GM12891 (cell line): ENCODE measurements around the gene MRPL53.

ENCODE experiments used
- PAX5 ChIP-seq: IDR thresholded peaks from 2 replicates; pipeline ENCODE4 v1.6.1; 2011; ENCODE audit warnings: low read length, moderate library complexity, mild to moderate bottlenecking; ENCODE audit not compliant: insufficient read depth, severe bottlenecking
- POLR2A ChIP-seq: IDR thresholded peaks from 2 replicates; pipeline ENCODE4 v1.6.1; 2011; ENCODE audit warnings: low read depth, low read length, control low read depth
- POLR2AphosphoS5 ChIP-seq: IDR thresholded peaks from 2 replicates; pipeline ENCODE4 v1.6.1; 2011; ENCODE audit warnings: low read depth, low read length, control low read depth
- POU2F2 ChIP-seq: IDR thresholded peaks from 2 replicates; pipeline ENCODE4 v1.6.1; 2011; ENCODE audit warnings: low read depth, mild to moderate bottlenecking, control low read depth, low read length, moderate library complexity
- SPI1 ChIP-seq: IDR thresholded peaks from 2 replicates; pipeline ENCODE4 v1.6.1; 2011; ENCODE audit warnings: low read depth, low read length, control low read depth
- TAF1 ChIP-seq: IDR thresholded peaks from 2 replicates; pipeline ENCODE4 v1.6.1; 2011; ENCODE audit warnings: low read depth, low read length, control low read depth

- no peak for TF ChIP-seq TAF1
- no peak for TF ChIP-seq POLR2AphosphoS5
- TF ChIP-seq POLR2A, result no peak
- no peak for TF ChIP-seq SPI1
- TF ChIP-seq PAX5, result no peak
- TF ChIP-seq POU2F2, result no peak
Observed at GRCh38 chr2:74441170-74441689, 31.2 kb downstream of the MRPL53 start.
